ENCODE data around the gene GAB2. TPM values are rescaled to one million over a fixed set of nuclear protein-coding genes. Genes with fewer than 3 reads are reported as not detected.

Gene GAB2
- total and polyA plus RNA-seq, 2 of the 4 experiments (the other 2 are of a cell fraction), result 3.3 to 5.9 TPM

DNA sequence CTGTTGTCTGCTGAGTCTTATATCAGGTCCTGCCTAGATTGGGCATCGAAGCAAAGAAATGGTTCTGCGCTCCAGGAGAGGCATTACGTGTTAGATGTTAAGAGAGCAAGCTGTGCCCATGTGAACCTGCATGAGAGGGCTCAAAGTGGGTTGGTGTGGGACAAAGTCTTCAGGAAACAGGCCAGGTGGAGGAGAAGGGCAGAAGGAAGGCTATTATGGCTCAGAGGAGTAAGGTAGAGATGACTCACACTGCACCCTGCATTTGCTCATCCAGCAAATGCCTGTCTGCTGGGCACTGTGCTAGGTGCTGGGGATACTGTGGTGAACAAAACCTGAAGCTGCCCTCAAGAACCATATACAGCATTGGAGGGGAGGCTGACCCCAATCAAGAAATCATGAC, 223.1 kb downstream of the GAB2 start:
- ATAC-seq (ENCODE audit: low read depth) (no peak), DNase-seq (no peak)
- H3K27me3 ChIP-seq (ENCODE audit: control insufficient read depth, insufficient read depth, low read length), result no peaks in the 10 kb centered on the region
- H3K23ac ChIP-seq (ENCODE audit: low read depth, low read length), result no peak overlapping the region
- no peak overlapping the region for H2BK5ac ChIP-seq (ENCODE audit: low read depth, low read length, poor library complexity, severe bottlenecking)
- H3K27ac ChIP-seq (ENCODE audit: insufficient read depth, low read length), result no peak overlapping the region
- H3K9ac ChIP-seq (ENCODE audit: low read depth, low read length), result no peak overlapping the region
- WGBS, 2 experiments (ENCODE audit: extremely low coverage in 2 of 2, insufficient read length in 1 of 2), result 96% methylated on average over 3 of the region's 3 CpGs; no CpG with 5 or more reads in 1 of the 2 experiments
- no peak overlapping the region for H4K8ac ChIP-seq (ENCODE audit: low read depth in 2 of 2, low read length in 2 of 2)
- H3K4me2 ChIP-seq (ENCODE audit: low read depth, low read length), result no peak overlapping the region
- no peak overlapping the region for H2AK5ac ChIP-seq (ENCODE audit: low read depth, low read length)
- POLR2A ChIA-PET (ENCODE audit: unreplicated experiment), result no interaction called here
- no peaks in the 10 kb centered on the region for H3K9me3 ChIP-seq (ENCODE audit: control insufficient read depth, insufficient read depth, low read length)
- dilution Hi-C loops (cut with HindIII; ENCODE audit: low sequenced_read_pairs, unreplicated experiment) (no loop called here), intact Hi-C loops (cut with micrococcal nuclease) (no loop called here), in situ Hi-C loops (cut with MboI; ENCODE audit: low sequenced_read_pairs) (no loop called here)
- H4K20me1 ChIP-seq (ENCODE audit: insufficient read depth, low read length), result peaks cover 47% of the 10 kb centered on the region
- H3K4ac ChIP-seq (ENCODE audit: low read depth, low read length), result no peak overlapping the region
- no peak overlapping the region for H2BK120ac ChIP-seq (ENCODE audit: low read depth, low read length)
- H4K91ac ChIP-seq (ENCODE audit: insufficient read depth, low read depth, low read length), result no peak overlapping the region
- peaks cover 7% of the 10 kb centered on the region for H3K4me1 ChIP-seq (ENCODE audit: control insufficient read depth, insufficient read depth, low read length)
- CTCF ChIA-PET, result no interaction called here
- H3K79me1 ChIP-seq (ENCODE audit: low read depth in 1 of 2, low read length in 2 of 2), result peaks cover 41 to 86% of the 10 kb centered on the region in 2 experiments
- no peak overlapping the region for H3K18ac ChIP-seq (ENCODE audit: low read depth, low read length)
- peaks cover 16% of the 10 kb centered on the region; the same call in 1 of the 2 replicates for H3K36me3 ChIP-seq (ENCODE audit: control insufficient read depth, insufficient read depth, low read length)
- H2BK20ac ChIP-seq (ENCODE audit: low read depth, low read length), result no peak overlapping the region
- no peak overlapping the region for H3K14ac ChIP-seq (replicated peaks; ENCODE audit: low read depth, low read length)
- no TSS peak for BruUV-seq (replicated peaks)
- no peak overlapping the region for H2AK9ac ChIP-seq (replicated peaks; ENCODE audit: low read depth, low read length, poor library complexity)
- no peak overlapping the region for H4K5ac ChIP-seq (ENCODE audit: low read depth, low read length)
- no peak overlapping the region for H2AFZ ChIP-seq (replicated peaks; ENCODE audit: low read length, poor library complexity)
- no peak for TF ChIP-seq SMC3 (IDR thresholded peaks at IDR 0.05; ENCODE audit: low read depth, low read length)
- TF ChIP-seq NFE2L2 (IDR thresholded peaks at IDR 0.05; ENCODE audit: low read depth, low read length), result no peak
- no peak for TF ChIP-seq RCOR1 (IDR thresholded peaks at IDR 0.05; ENCODE audit: insufficient replicate concordance, low read length)
- no peak for TF ChIP-seq FOS (IDR thresholded peaks at IDR 0.05; ENCODE audit: low read depth, low read length)
- no peak for TF ChIP-seq MXI1 (IDR thresholded peaks at IDR 0.05; ENCODE audit: borderline replicate concordance, low read depth, low read length)
- TF ChIP-seq CHD1 (IDR thresholded peaks at IDR 0.05; ENCODE audit: low read depth, low read length), result no peak
- no peak for TF ChIP-seq RAD21 (IDR thresholded peaks at IDR 0.05; ENCODE audit: low read length)
- no peak overlapping the region for H3K4me3 ChIP-seq (ENCODE audit: insufficient read depth, low read depth, low read length)
- H3K56ac ChIP-seq (ENCODE audit: extremely low read depth, insufficient read depth, low read length), result no peak overlapping the region
- H2BK15ac ChIP-seq (ENCODE audit: low read depth, low read length), result no peak overlapping the region
- peaks cover 15% of the 10 kb centered on the region for H3K9me1 ChIP-seq (ENCODE audit: insufficient read depth, low read length)

All from IMR-90 (cell line).